ENCODE data around the gene SCIMP.

GRCh38 chr17:5254414-5254813 lies 19.8 kb upstream of the SCIMP start:
- no peak for TF ChIP-seq CTCF (IDR thresholded peaks at IDR 0.05; ENCODE audit: low read depth, low read length, poor library complexity, severe bottlenecking)
- TF ChIP-seq EZH2phosphoT487 (IDR thresholded peaks at IDR 0.05; ENCODE audit: borderline replicate concordance, low read length), result no peak
